Activated CD4-positive, alpha-beta T cell treated with anti-CD3 and anti-CD28 coated beads for 36 hours (primary cell): ENCODE data around the gene RYR2. TPM values are rescaled to one million over a fixed set of nuclear protein-coding genes. Genes with fewer than 3 reads are reported as not detected.

Experiments used
- ATAC-seq: fragments of 200-7000 bp; cut with Tn5 transposase; one replicate; pipeline ENCODE4 v1.10.0; 2021; ENCODE audit warnings: mild to moderate bottlenecking, moderate library complexity
- CTCF ChIA-PET: fragments of 350-600 bp; sonication (Branson Sonifier 250); formaldehyde crosslinking; loops from one replicate; lab custom pipeline; 2021; ENCODE audit warnings: antibody characterized with exemption; lab: Charles Lee
- POLR2A ChIA-PET: fragments of 350-600 bp; sonication (Branson Sonifier 250); formaldehyde crosslinking; loops from one replicate; lab custom pipeline; 2021; ENCODE audit warnings: antibody characterized with exemption, inconsistent platforms; lab: Charles Lee
- DNase-seq: peaks from one replicate; pipeline ENCODE4 v3.0.0-alpha.2; 2020
- H3K27ac Mint-ChIP-seq: one replicate; pipeline ENCODE4 v1.8.0; 2021; ENCODE audit warnings: mixed read lengths
- H3K27me3 Mint-ChIP-seq: one replicate; pipeline ENCODE4 v1.8.0; 2021; ENCODE audit warnings: mixed read lengths
- H3K36me3 Mint-ChIP-seq: one replicate; pipeline ENCODE4 v1.8.0; 2021; ENCODE audit warnings: low read depth, mixed read lengths
- H3K4me1 Mint-ChIP-seq: one replicate; pipeline ENCODE4 v1.8.0; 2021; ENCODE audit warnings: mixed read lengths
- H3K4me3 Mint-ChIP-seq: one replicate; pipeline ENCODE4 v1.8.0; 2021; ENCODE audit warnings: mild to moderate bottlenecking, moderate library complexity, mixed read lengths
- H3K9me3 Mint-ChIP-seq: one replicate; pipeline ENCODE4 v1.8.0; 2021; ENCODE audit warnings: low read depth, mixed read lengths
- intact Hi-C, 2 experiments: fragments of 100-400 bp; cut with DNase I in 1 of 2; cut with micrococcal nuclease in 1 of 2; formaldehyde crosslinking; loops; one replicate each; pipeline versions ENCODE4 v1.14.2 to v1.15.1; 2022 to 2024; cut with DNase I, micrococcal nuclease
- total RNA-seq, 2 experiments: library from RNA; stranded (reverse); gene quantifications; one replicate each; pipeline ENCODE4 v1.2.3, GENCODE V29; 2021

The RYR2 gene
- total RNA-seq, 2 experiments from 2014 or later, result 0.04 to 0.05 TPM

DNA sequence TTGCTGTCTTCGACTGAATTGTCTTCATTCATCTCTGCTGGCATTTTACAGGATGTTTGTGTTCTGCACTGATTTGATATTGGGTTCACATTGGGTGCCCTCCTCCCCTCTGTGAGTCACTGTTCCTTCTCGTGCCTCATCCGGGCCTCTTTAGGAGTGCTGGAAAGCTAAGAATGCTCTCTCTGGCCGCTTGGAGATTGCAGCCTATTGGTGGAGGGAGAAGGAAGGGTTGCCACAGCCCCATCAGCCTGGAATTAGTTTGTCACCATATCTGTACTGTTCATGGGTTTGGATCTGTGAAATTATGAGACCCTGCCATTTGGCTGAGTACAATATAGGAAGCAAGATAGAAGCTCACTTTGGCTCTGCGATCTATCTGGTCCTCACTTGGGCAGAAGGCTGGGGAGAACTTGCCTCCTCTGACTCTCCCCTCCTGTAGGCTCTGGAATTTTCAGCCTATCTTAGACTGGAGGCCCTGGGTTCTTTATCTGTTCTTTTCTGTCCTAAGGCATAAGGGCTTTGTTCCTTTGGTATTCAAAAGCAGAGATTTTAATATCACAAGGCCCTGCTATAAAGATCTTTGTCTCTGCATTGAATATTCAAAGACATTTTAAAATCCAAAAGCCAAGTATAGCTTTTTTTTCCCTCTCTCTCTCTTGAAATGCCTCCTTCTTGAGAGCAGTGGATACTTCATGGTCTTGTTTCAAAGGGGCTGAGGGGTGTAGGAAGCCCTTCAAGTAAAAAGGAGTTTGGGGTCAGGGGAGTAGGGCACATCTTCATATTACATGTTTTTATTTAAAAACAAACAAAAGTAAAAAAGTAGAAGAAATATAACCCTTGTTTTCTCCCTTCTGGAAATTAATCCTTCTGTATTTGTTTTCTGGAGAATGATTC is 500.8 kb downstream of the RYR2 start:
- CTCF ChIA-PET, result no interaction called here

DNA sequence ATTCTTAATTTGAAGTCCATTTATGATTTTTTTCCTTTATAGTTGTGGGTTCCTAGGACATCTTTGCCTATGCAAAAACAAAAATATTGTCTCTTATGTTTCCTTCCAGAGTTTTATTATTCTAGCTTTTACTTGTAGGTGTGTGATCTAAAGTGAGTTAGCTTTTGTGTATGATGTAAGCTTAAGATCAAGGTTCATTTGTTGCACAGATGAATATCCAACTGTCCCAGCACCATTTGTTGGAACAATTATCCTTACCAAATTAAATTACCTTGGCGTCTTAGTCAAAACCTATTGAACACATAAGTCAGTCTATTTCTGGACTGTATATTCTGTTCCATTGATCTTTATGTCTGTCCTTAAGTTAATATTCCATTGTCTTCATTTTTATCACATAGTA is 511.1 kb downstream of the RYR2 start:
- Mint-ChIP-seq H3K4me1 (no peaks in the 10 kb centered on the region), H3K27ac (no peak overlapping the region), H3K27me3 (no peaks in the 10 kb centered on the region), H3K4me3 (no peak overlapping the region), H3K36me3 (no peaks in the 10 kb centered on the region), H3K9me3 (no peaks in the 10 kb centered on the region)
- POLR2A ChIA-PET, result no interaction called here
- DNase-seq, result no peak
- intact Hi-C loops, result no loop called here
- CTCF ChIA-PET, result no interaction called here
- ATAC-seq, result no peak

More for the DNA sequence above, 500.8 kb downstream of the RYR2 start:
- Mint-ChIP-seq H3K4me1 (no peaks in the 10 kb centered on the region), H3K36me3 (no peaks in the 10 kb centered on the region), H3K9me3 (no peaks in the 10 kb centered on the region), H3K27ac (no peak overlapping the region), H3K27me3 (peaks cover 3% of the 10 kb centered on the region), H3K4me3 (no peak overlapping the region)
- intact Hi-C loops, result no loop called here
- DNase-seq, result no peak
- POLR2A ChIA-PET, result no interaction called here
- ATAC-seq, result no peak

DNA sequence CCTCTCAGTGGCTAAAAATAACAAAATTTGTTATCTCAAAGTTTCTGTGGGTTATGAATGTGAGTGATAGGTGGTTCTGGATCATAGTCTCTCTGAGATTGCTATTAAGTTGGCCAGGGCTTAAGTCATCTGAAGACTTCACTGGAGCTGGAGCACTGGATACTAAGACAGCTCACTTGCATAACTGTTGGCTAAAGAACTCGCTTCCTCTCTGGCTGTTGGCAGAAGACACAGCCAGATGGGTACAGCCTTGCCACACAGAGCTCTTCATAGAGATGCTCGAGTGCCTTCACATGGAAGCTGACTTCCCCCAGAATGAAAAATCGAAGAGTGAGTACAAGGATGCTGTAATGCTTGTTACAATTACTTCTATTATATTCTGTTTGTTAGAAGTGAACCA is 514.9 kb downstream of the RYR2 start:
- H3K27ac Mint-ChIP-seq, result no peak overlapping the region
- peaks cover 11% of the 10 kb centered on the region for H3K27me3 Mint-ChIP-seq
- CTCF ChIA-PET, result interaction anchor here (0.7 kb wide), 1 partner anchor 827 kb away, joined by 4 read pairs; no protein-coding TSS in a partner anchor
- ATAC-seq (no peak), DNase-seq (no peak)
- POLR2A ChIA-PET, result no interaction called here
- no peaks in the 10 kb centered on the region for H3K4me1 Mint-ChIP-seq
- H3K36me3 Mint-ChIP-seq, result no peaks in the 10 kb centered on the region
- intact Hi-C loops, result no loop called here
- H3K9me3 Mint-ChIP-seq, result no peaks in the 10 kb centered on the region
- no peak overlapping the region for H3K4me3 Mint-ChIP-seq

DNA sequence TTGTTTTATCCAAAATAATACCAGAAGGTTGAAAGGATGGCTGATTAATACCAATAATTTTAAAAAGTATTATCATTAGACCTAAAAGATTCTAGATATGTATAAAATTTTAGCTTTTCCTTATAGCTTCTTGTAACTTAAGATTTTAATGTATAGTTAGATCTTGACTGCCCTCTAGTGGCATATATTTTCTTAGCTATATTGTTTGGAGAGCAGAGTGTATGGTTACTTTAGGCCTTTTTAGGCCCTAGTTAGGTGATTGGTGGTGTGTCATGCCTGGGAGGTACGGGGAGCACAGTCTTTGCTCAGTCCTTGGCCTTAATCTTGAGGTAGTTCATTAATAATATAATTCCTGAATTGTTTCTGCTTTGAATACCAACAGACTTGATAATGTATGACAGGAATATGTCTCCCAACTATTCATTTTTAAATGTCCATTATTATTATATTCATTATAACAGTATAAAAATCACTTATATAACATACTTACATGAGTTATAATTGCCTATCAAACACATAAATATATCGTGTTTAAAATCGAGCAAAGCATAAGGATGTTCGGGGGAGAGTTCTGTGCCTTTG is 520.3 kb downstream of the RYR2 start:
- DNase-seq, result no peak

GRCh38 chr1:237565236-237565635 is 523.3 kb downstream of the RYR2 start:
- no peak overlapping the region for H3K27ac Mint-ChIP-seq
- H3K4me3 Mint-ChIP-seq, result no peak overlapping the region
- ChIA-PET CTCF (interaction anchor here (0.7 kb wide), 1 partner anchor 242 kb away, joined by 3 read pairs; no protein-coding TSS in a partner anchor), POLR2A (interaction anchor here (0.5 kb wide), 1 partner anchor 1432 kb away, joined by 4 read pairs; no protein-coding TSS in a partner anchor)
- no peaks in the 10 kb centered on the region for H3K36me3 Mint-ChIP-seq
- no peaks in the 10 kb centered on the region for H3K9me3 Mint-ChIP-seq
- H3K4me1 Mint-ChIP-seq, result no peaks in the 10 kb centered on the region
- H3K27me3 Mint-ChIP-seq, result peaks cover 11% of the 10 kb centered on the region
- intact Hi-C loops, result loop anchor here (10.0 kb wide), 2 partner anchors 650 to 1460 kb away; no protein-coding TSS in a partner anchor
- no peak for DNase-seq
- ATAC-seq, result no peak

More for the DNA sequence above, 520.3 kb downstream of the RYR2 start:
- no peak overlapping the region for H3K27ac Mint-ChIP-seq
- ChIA-PET POLR2A (no interaction called here), CTCF (interaction anchor here (0.5 to 3.9 kb wide), 14 partner anchors 8 to 1746 kb away, joined by 3 to 14 read pairs (median 4); partner anchors contain the start of gene HEATR1)
- no peaks in the 10 kb centered on the region for H3K36me3 Mint-ChIP-seq
- H3K9me3 Mint-ChIP-seq, result no peaks in the 10 kb centered on the region
- H3K4me3 Mint-ChIP-seq, result no peak overlapping the region
- intact Hi-C loops, result loop anchor here (1.0 to 10.0 kb wide), 6 partner anchors 175 to 1458 kb away; partner anchors contain the start of gene RYR2 (in 1 of the 2)
- peaks cover 11% of the 10 kb centered on the region for H3K27me3 Mint-ChIP-seq
- peak; percentile 72 for ATAC-seq
- no peaks in the 10 kb centered on the region for H3K4me1 Mint-ChIP-seq

DNA sequence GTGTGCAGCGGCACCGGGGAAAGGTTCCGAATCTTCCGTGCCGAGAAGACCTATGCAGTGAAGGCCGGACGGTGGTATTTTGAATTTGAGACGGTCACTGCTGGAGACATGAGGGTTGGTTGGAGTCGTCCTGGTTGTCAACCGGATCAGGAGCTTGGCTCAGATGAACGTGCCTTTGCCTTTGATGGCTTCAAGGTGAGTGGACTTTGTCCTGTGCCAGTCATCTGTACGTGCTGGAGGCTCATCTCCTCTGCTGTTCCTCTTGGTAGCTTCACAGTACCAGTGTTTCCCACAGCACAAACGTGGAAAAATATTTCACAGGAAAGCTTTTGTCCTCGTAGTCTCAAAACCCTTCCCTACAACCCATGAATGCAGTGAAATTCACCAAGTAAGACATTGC is 524.6 kb downstream of the RYR2 start:
- intact Hi-C loops, result loop anchor here (10.0 kb wide), 2 partner anchors 652 to 1462 kb away; no protein-coding TSS in a partner anchor
- ChIA-PET CTCF (interaction anchor here (0.6 to 1.1 kb wide), 3 partner anchors 9 to 180 kb away, joined by 3 to 4 read pairs (median 4); no protein-coding TSS in a partner anchor), POLR2A (interaction anchor here (0.6 kb wide), 1 partner anchor 1942 kb away, joined by 5 read pairs; no protein-coding TSS in a partner anchor)
- Mint-ChIP-seq H3K27ac (no peak overlapping the region), H3K9me3 (no peaks in the 10 kb centered on the region), H3K4me3 (no peak overlapping the region), H3K36me3 (no peaks in the 10 kb centered on the region), H3K27me3 (peaks cover 2% of the 10 kb centered on the region), H3K4me1 (no peaks in the 10 kb centered on the region)
- DNase-seq (no peak), ATAC-seq (no peak)

GRCh38 chr1:237568955-237569354 is 527.0 kb downstream of the RYR2 start:
- Mint-ChIP-seq H3K27ac (no peak overlapping the region), H3K4me1 (no peaks in the 10 kb centered on the region), H3K36me3 (no peaks in the 10 kb centered on the region), H3K4me3 (no peak overlapping the region), H3K9me3 (no peaks in the 10 kb centered on the region), H3K27me3 (no peaks in the 10 kb centered on the region)
- intact Hi-C loops, result loop anchor here (10.0 kb wide), 2 partner anchors 654 to 1464 kb away; no protein-coding TSS in a partner anchor
- ATAC-seq (no peak), DNase-seq (no peak)
- POLR2A ChIA-PET, result no interaction called here
- CTCF ChIA-PET, result interaction anchor here (0.9 kb wide), 1 partner anchor 12 kb away, joined by 3 read pairs; no protein-coding TSS in a partner anchor

DNA sequence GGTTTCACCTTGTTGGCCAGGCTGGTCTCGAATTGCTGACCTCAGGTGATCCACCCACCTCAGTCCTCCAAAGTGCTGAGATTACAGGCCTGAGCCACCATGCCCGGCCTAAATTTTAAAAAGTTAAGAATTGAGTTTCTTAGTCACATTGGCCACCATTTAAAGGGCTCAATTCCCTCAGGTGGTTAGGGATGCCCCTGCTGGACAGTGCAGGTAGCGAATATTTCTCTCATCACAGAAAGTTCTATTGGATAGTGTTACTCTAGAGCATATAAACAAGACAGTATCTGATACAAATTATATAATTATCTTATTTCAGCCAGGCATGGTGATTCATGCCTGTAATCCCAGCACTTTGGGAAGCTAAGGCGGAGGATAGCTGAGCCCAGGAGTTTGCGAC is 528.5 kb downstream of the RYR2 start:
- ChIA-PET CTCF (interaction anchor here (0.7 to 2.2 kb wide), 2 partner anchors 9 to 64 kb away, joined by 3 to 14 read pairs; no protein-coding TSS in a partner anchor), POLR2A (no interaction called here)
- H3K4me1 Mint-ChIP-seq, result no peaks in the 10 kb centered on the region
- ATAC-seq, result no peak
- H3K9me3 Mint-ChIP-seq, result no peaks in the 10 kb centered on the region
- H3K27me3 Mint-ChIP-seq, result no peaks in the 10 kb centered on the region
- H3K36me3 Mint-ChIP-seq, result no peaks in the 10 kb centered on the region
- intact Hi-C loops, result no loop called here
- no peak overlapping the region for H3K4me3 Mint-ChIP-seq
- no peak for DNase-seq
- no peak overlapping the region for H3K27ac Mint-ChIP-seq

GRCh38 chr1:237574536-237574935 is 532.6 kb downstream of the RYR2 start:
- no peak overlapping the region for H3K4me3 Mint-ChIP-seq
- ATAC-seq, result no peak
- H3K27me3 Mint-ChIP-seq, result no peaks in the 10 kb centered on the region
- intact Hi-C loops, result no loop called here
- H3K36me3 Mint-ChIP-seq, result no peaks in the 10 kb centered on the region
- H3K9me3 Mint-ChIP-seq, result peaks cover 2% of the 10 kb centered on the region
- H3K4me1 Mint-ChIP-seq, result no peaks in the 10 kb centered on the region
- CTCF ChIA-PET, result interaction anchor here (1.1 kb wide), 1 partner anchor 10 kb away, joined by 3 read pairs; no protein-coding TSS in a partner anchor
- DNase-seq, result no peak
- H3K27ac Mint-ChIP-seq, result no peak overlapping the region
- POLR2A ChIA-PET, result no interaction called here

GRCh38 chr1:237578540-237578939 is 536.6 kb downstream of the RYR2 start:
- no peaks in the 10 kb centered on the region for H3K36me3 Mint-ChIP-seq
- ATAC-seq (no peak), DNase-seq (no peak)
- CTCF ChIA-PET, result no interaction called here
- peaks cover 7% of the 10 kb centered on the region for H3K9me3 Mint-ChIP-seq
- no peaks in the 10 kb centered on the region for H3K4me1 Mint-ChIP-seq
- intact Hi-C loops, result no loop called here
- H3K4me3 Mint-ChIP-seq, result no peak overlapping the region
- POLR2A ChIA-PET, result no interaction called here
- H3K27ac Mint-ChIP-seq, result no peak overlapping the region
- H3K27me3 Mint-ChIP-seq, result no peaks in the 10 kb centered on the region

DNA sequence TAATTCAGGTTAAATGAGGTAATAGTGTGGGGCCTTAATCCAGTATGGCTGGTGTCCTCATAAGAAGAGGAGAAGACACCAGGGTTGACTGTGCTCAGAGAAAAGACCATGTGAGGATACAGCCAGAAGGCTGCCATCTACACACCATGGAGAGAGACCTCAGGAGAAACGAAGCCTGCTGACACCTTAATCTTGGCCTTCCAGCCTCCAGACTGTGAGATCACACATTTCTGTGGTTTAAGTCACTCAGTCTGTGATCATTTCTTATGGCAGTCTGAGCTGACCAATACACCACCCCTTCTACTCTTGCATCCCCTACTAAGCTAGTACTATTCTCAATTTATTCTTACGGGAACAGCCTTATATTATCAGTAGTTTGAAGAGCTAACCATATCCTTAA is 538.7 kb downstream of the RYR2 start:
- ATAC-seq, result no peak
- no peaks in the 10 kb centered on the region for H3K27me3 Mint-ChIP-seq
- peaks cover 7% of the 10 kb centered on the region for H3K9me3 Mint-ChIP-seq
- intact Hi-C loops, result no loop called here
- POLR2A ChIA-PET, result no interaction called here
- DNase-seq, result no peak
- H3K4me3 Mint-ChIP-seq, result no peak overlapping the region
- no peaks in the 10 kb centered on the region for H3K36me3 Mint-ChIP-seq
- CTCF ChIA-PET, result interaction anchor here (0.7 to 0.9 kb wide), 2 partner anchors 8 to 12 kb away, joined by 3 read pairs; no protein-coding TSS in a partner anchor
- no peak overlapping the region for H3K27ac Mint-ChIP-seq
- H3K4me1 Mint-ChIP-seq, result no peaks in the 10 kb centered on the region
